IPS-11a (cell line): ENCODE results near the gene KIF18B.

Source experiments
- H3K4me3 ChIP-seq: one replicate; pipeline ENCODE4 v1.5.1; 2013; ENCODE audit warnings: low read depth, low read length, control low read depth

KIF18B gene

DNA sequence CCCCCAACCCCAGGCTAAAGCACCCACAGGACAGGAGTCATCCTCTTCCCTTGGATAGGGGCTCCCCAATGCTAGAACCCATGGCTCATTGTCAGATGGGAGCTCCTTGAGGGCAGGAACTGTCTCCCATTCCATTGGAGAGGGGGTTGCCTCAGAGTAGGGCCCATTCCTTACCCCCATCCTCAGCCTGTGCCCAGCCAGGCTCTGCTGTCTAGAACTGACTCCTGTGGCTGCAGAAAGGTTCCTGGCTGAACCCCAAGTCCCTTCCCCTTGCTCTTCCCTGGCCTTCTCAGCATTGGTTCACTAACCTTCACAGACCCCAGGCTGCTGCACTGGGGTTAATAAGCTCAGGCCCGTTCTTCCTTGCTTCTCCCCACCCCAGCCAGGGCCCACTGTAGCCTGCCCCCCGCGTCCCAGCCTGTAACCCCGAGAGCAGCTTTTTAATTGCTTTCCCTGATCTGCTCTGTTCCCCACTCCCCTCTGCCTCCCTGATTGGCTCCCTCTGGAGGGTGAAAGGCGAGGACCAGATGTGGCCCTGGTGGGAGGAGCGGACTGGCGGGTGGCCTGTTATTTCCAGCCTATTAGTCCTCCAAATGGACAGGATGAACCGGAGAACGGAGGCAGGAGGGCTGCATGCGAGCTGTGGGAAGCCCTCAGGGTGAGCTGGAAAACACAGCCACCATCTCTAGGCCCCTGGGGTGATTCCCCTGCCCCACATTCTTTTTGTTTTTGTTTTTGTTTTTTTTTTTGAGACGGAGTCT lies 26.3 kb downstream of the KIF18B start:
- H3K4me3 ChIP-seq, result no peak overlapping the region

DNA sequence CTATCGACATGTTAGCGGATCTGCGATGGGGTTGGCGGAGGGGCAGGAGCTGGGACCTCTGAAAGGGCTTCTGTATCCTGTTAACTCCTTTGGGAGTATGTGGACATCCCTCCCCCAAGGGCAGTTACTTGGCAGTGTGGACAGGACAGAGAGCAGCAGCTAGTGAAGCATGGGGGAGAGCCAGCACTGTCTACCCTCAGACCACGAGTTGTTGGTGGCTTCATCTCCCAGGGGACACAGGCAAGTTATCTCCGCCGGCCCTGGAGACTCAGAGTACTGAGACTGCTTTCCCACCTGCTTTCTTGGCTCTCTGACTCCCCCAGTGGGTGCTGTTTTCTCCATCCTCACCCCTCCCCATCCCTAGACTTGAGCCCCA lies 27.0 kb downstream of the KIF18B start:
- no peak overlapping the region for H3K4me3 ChIP-seq

GRCh38 chr17:44919885-44920564 lies 27.5 kb downstream of the KIF18B start:
- no peak overlapping the region for H3K4me3 ChIP-seq

GRCh38 chr17:44919411-44919810 lies 28.2 kb downstream of the KIF18B start:
- H3K4me3 ChIP-seq, result no peak overlapping the region

DNA sequence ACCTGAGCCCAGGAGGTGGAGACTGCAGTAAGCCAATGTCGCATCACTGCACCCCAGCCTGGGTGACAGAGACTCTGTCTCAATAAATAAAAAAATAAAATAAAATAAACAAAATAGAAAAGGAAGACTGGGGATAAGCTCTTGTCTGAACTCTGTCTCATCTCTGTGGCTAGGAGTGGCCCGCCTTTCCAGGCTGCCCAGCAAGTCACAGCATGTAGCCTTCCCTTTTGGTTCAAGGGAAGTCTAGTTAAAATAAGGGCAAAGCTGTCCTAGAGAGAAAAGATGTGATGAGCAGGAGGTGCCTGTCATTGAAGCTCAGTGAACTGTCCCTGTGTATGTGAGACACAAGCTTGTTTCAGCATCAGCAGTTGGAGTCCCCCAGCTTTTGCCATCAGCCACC lies 29.6 kb downstream of the KIF18B start:
- no peak overlapping the region for H3K4me3 ChIP-seq

GRCh38 chr17:44917456-44917855 lies 30.1 kb downstream of the KIF18B start:
- no peak overlapping the region for H3K4me3 ChIP-seq

DNA sequence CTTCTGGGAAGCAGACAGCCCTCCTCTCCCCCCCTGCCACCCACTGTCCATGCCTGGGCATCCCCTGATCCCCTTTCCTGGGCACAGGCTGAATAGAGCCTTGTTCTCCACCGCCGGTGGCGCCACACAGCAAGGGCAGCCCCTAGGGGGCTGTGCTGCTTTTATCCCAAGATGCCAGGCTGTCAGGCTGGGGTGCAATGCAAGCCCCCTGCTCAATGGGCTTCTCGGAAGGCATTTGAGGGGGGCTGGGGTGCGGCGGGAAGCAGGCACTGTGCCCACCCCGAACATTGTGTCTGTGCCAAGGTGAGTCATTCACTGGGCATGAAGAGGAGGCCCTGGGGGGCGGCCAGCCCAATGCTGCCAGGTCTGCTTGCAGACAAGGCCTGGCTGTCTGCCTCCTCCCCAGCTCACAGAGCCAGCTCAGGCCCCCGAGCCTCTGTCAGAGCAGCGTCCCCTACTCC lies 30.8 kb downstream of the KIF18B start:
- H3K4me3 ChIP-seq, result no peak overlapping the region

DNA sequence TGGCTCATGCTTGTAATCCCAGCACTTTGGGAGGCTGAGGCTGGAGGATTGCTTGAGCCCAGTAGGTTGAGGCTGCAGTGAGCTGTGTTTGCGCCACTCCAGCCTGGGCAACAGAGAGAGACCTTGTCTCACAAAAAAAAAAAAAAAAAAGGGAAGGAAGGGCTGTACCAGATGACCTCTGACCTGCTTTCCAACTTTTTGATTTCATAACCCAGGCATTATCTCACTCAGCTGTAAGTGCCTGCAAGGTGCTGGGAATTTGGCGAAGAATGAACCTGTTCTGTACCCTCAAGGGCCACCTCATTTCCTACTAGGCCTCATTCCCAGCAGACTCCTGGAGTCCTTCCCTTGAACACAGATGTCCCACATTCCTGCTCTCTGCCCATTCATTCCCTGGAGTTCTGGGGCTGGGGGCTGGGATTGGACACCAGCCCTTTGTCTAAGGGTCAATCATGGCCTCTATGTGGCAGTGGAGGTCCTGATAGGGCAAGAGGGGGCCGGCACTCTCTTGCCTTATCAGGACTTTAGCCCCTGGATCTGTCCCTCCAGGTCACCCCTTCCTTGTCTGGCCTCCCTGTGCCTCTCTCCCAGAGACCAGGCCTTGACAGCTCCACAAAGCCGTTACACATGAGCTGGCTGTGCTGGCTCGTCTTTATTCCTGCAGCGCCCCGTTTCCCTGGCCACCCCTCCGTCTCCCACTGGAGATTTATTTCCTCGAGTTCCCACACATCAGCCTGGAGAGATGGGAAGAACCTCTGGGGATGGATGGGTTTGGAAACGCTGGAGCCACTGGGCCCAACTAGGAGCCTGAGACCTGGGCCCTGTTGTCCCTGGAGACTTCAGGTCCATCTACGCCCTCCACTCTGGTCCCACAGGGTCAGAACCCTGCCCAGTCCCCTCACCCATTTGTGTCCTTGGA lies 31.5 kb downstream of the KIF18B start:
- no peak overlapping the region for H3K4me3 ChIP-seq

DNA sequence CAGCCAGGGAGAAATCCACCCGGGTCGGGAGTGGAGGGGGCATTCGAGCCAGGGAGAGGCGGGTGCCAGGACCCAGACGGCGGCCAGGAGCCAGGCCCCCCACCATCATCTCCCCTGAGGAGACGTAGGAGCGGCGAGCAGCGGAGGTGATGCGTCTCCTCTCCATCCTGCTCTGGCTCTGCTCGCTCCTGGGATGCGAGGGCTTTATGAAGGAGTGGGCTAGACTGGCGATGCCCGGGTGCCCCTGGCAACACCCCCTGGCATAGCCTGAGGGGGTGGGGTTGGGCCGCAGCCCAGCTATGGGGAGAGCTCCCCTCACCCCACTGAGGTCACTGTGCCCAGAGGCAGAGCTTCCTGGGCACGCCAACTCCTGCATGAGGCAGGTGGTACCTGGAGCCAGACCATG lies 32.2 kb downstream of the KIF18B start, which contains the start of gene GFAP:
GFAP (minus strand) TSS at position 180 of the 406 bp plus-strand sequence; CDS start at position 166, 14 bp downstream.
- no peak within 1 kb of the TSS for H3K4me3 ChIP-seq

GRCh38 chr17:44914698-44915271 lies 32.8 kb downstream of the KIF18B start:
- no peak overlapping the region for H3K4me3 ChIP-seq

DNA sequence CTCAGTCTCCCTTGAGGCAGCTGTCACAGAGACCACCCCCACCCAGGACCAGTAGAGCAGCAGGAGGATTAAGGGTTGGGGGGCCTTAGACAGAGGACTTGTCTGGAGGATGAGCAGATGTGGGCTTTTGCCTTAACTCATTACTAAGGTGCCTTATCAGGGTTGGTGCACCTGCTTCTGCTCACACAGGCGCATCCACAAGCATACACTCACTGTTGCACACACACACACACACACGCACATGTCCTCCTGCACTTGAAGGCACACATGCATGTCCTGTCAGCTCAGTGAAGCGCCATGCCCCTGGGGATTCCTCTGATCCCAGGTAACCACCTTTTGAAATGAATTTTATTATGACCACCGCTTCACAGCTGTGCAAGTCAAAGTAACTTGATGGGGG lies 33.4 kb downstream of the KIF18B start:
- H3K4me3 ChIP-seq, result no peak overlapping the region

- no peak overlapping the region for H3K4me3 ChIP-seq
Observed at GRCh38 chr17:44913676-44914075, 33.9 kb downstream of the KIF18B start.

DNA sequence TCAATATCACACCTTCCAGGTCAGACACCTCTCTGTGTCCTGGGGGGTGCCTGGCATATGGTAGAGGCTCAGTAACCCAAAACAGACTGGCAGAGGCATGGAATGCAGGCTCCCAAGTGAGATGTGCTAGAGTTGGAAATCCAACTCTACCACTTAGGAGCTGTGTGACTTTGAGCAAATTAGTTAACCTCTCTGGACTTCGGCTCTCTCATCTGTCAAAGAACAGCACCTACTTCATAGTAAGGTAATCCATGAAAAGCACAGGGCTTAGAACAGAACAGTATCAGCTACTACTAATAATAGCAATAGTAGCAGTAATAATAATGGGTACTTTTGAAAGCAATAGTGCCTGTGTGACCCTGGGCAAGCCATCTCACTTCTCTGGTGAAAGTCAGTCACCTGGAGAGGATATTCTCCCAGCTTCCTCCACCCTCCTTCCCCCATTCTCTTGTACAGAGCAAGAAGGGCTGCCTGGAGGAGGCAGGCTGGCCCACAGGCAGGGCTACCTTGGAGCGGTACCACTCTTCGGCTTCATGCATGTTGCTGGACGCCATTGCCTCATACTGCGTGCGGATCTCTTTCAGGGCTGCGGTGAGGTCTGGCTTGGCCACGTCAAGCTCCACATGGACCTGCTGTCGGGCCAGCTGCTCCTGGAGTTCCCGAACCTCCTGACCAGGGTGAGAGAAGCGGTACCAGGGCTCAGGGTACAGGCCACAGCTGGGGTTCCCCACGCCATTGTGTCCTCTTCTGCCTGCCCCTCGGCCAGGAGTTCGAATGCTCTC lies 34.6 kb downstream of the KIF18B start:
- no peak overlapping the region for H3K4me3 ChIP-seq

GRCh38 chr17:44911133-44912001 lies 36.2 kb downstream of the KIF18B start:
- peak overlapping the region; percentile 33 for H3K4me3 ChIP-seq

GRCh38 chr17:44910231-44911106 lies 37.1 kb downstream of the KIF18B start:
- no peak overlapping the region for H3K4me3 ChIP-seq

DNA sequence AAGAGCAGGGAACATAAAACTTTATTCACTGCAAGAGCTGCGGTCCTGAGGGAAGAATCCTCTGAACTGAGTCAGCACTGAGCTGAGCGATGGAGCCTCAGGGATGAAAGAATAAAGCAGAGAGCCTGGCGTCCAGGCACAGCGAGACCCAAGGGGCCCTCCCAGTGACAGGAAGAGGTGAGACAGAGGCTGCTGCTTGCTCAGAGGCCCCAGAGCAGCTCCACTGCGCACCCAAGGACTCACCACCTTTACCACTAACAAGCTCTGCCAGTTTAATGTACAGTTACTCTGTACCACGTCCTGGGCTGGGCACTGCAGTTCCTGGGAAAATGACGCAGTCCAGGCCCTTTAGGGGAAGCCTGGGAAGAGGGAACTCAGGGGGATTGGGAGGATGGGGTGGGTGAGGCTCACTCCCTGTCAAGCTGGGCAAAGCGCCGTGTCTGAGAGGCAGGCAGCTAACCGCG lies 37.9 kb downstream of the KIF18B start:
- no peak overlapping the region for H3K4me3 ChIP-seq

DNA sequence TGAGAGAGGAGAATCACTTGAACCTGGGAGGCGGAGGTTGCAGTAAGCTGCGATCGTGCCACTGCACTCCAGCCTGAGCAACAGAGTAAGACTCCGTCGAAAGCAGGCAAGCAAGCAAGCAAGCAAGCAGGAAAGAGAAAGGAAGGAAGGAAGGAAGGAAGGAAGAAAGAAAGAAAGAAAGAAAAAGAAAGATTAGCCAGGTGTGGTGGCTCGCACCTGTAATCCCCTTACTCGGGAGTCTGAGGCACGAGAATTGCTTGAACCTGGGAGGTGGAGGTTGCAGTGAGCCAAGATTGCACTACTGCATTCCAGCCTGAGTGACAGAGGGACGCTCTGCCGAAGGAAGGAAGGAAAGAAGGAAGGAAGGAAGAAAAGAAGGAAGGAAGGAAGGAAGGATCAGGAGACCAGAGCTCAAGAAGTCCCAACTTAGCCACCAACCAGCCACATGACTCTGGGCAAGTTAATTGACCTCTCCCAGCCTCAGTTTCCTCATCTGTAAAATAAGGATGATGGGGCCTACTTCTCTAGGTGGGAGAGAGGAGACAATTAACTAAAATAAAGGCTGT lies 38.7 kb downstream of the KIF18B start:
- H3K4me3 ChIP-seq, result no peak overlapping the region
